ENCODE results near the gene PRG2.
A peak's percentile ranks its signal among the peaks of the same experiment; 100 is the strongest.

PRG2 gene

GRCh38 chr11:57425565-57426438, 35.4 kb upstream of the PRG2 start:
- Histone ChIP-seq H3K9ac (ENCODE audit: low read length) (peak overlapping the region; percentile 94), H3K4me3 (ENCODE audit: insufficient read depth, low read length, poor library complexity, severe bottlenecking) (peak overlapping the region; percentile 82), H3K79me2 (ENCODE audit: insufficient read depth, low read length) (peaks cover 52% of the 10 kb centered on the region)

GRCh38 chr11:57424792-57425564, 34.5 kb upstream of the PRG2 start:
- peak overlapping the region; percentile 76 for H3K27ac ChIP-seq (ENCODE audit: low read depth, low read length)
- peak overlapping the region; percentile 82 for H3K4me3 ChIP-seq (ENCODE audit: insufficient read depth, low read length, poor library complexity, severe bottlenecking)

More at GRCh38 chr11:57425565-57426438, 35.4 kb upstream of the PRG2 start:
- peaks cover 9% of the 10 kb centered on the region; the same call in 1 of the 2 replicates for H3F3A ChIP-seq (ENCODE audit: insufficient read depth)
- no peaks in the 10 kb centered on the region for H3K27me3 ChIP-seq (ENCODE audit: low read length)
- H2AFZ ChIP-seq (ENCODE audit: low read depth, low read length, severe bottlenecking), result no peak overlapping the region
- peak overlapping the region; percentile 93 for H3K4me2 ChIP-seq (ENCODE audit: low read depth, low read length, poor library complexity, severe bottlenecking)
- H3K27ac ChIP-seq (ENCODE audit: low read depth, low read length), result peak overlapping the region; percentile 76
- peaks cover 25% of the 10 kb centered on the region for H3K36me3 ChIP-seq (ENCODE audit: low read length)
- TF ChIP-seq CTCF (IDR thresholded peaks at IDR 0.05; ENCODE audit: insufficient read depth, low read length, poor library complexity, severe bottlenecking) (no peak), EZH2phosphoT487 (conservative IDR thresholded peaks at IDR 0.05; ENCODE audit: low read length) (no peak)
- H4K20me1 ChIP-seq (ENCODE audit: low read depth, low read length), result no peaks in the 10 kb centered on the region; the same call in 1 of the 2 replicates
- no peaks in the 10 kb centered on the region for H3K9me3 ChIP-seq (ENCODE audit: insufficient read depth, low read length)
- no peaks in the 10 kb centered on the region for H3K9me2 ChIP-seq (replicated peaks; ENCODE audit: insufficient read depth, low read length)

More at GRCh38 chr11:57424792-57425564, 34.5 kb upstream of the PRG2 start:
- H3F3A ChIP-seq (ENCODE audit: insufficient read depth), result peaks cover 9% of the 10 kb centered on the region; the same call in 1 of the 2 replicates
- H3K36me3 ChIP-seq (ENCODE audit: low read length), result peaks cover 33% of the 10 kb centered on the region
- no peaks in the 10 kb centered on the region; the same call in 1 of the 2 replicates for H4K20me1 ChIP-seq (ENCODE audit: low read depth, low read length)
- H3K9me3 ChIP-seq (ENCODE audit: insufficient read depth, low read length), result no peaks in the 10 kb centered on the region
- TF ChIP-seq EZH2phosphoT487 (conservative IDR thresholded peaks at IDR 0.05; ENCODE audit: low read length) (no peak), CTCF (IDR thresholded peaks at IDR 0.05; ENCODE audit: insufficient read depth, low read length, poor library complexity, severe bottlenecking) (no peak)
- peak overlapping the region; percentile 94 for H3K9ac ChIP-seq (ENCODE audit: low read length)
- H3K79me2 ChIP-seq (ENCODE audit: insufficient read depth, low read length), result peaks cover 54% of the 10 kb centered on the region
- no peaks in the 10 kb centered on the region for H3K27me3 ChIP-seq (ENCODE audit: low read length)
- H2AFZ ChIP-seq (ENCODE audit: low read depth, low read length, severe bottlenecking), result no peak overlapping the region
- no peaks in the 10 kb centered on the region for H3K9me2 ChIP-seq (replicated peaks; ENCODE audit: insufficient read depth, low read length)
- peak overlapping the region; percentile 93 for H3K4me2 ChIP-seq (ENCODE audit: low read depth, low read length, poor library complexity, severe bottlenecking)
